Body of pancreas (tissue), 4 donors: Measurements from ENCODE around the gene ARSH.

Source experiments
- POLR2A ChIP-seq, 3 donors: fragments of 450-650 bp; IDR thresholded peaks; one replicate each; pipeline ENCODE4 v1.6.1; 2016; ENCODE audit warnings: antibody characterized with exemption in 3 of 3, mild to moderate bottlenecking in 2 of 3
- TF ChIP-seq, protein P1 (sequence below), 7 experiments: fragments of 450-650 bp in 4 of 7; fragments of 200-600 bp in 3 of 7; sonication (generic) in 3 of 7; IDR thresholded peaks; one replicate each; pipeline ENCODE4 v1.5.1; 2016 to 2019; ENCODE audit warnings: antibody characterized with exemption in 7 of 7

DNA sequence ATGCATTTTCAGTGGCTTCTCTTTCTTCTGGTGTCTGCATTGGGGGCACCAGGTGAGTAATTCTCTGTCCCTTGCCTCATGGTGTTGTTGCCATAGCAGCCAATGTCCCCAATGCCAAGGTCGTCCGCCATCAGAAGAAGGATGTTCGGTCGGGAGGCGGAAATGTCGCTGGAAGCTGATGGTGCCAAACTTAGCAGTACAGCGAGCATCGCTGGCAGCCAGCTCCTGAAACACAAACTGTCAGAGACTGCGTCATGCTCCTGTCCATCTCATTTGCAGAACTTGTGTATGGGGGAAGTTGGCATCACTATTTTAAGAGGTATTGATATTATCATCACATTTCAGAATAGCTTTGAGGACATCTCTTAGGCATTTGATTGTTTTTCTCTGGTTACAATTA lies 48.1 kb upstream of the ARSH start:
- TF ChIP-seq, protein P1, sequence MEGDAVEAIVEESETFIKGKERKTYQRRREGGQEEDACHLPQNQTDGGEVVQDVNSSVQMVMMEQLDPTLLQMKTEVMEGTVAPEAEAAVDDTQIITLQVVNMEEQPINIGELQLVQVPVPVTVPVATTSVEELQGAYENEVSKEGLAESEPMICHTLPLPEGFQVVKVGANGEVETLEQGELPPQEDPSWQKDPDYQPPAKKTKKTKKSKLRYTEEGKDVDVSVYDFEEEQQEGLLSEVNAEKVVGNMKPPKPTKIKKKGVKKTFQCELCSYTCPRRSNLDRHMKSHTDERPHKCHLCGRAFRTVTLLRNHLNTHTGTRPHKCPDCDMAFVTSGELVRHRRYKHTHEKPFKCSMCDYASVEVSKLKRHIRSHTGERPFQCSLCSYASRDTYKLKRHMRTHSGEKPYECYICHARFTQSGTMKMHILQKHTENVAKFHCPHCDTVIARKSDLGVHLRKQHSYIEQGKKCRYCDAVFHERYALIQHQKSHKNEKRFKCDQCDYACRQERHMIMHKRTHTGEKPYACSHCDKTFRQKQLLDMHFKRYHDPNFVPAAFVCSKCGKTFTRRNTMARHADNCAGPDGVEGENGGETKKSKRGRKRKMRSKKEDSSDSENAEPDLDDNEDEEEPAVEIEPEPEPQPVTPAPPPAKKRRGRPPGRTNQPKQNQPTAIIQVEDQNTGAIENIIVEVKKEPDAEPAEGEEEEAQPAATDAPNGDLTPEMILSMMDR (IDR thresholded peaks at IDR 0.05): no peak
- TF ChIP-seq POLR2A (IDR thresholded peaks at IDR 0.05): no peak
